Stimulated activated CD4-positive, alpha-beta T cell treated with anti-CD3 and anti-CD28 coated beads, Interleukin-15, amount 100 ng/mL, for 1 hour (primary cell): ENCODE measurements around the gene CEBPB.

Source experiments
- DNase-seq, 2 donors: peaks; one replicate each; pipeline ENCODE4 v3.0.0-alpha.2; 2020; ENCODE audit warnings: low read depth in 1 of 2, low spot score in 1 of 2

The CEBPB gene

GRCh38 chr20:50210066-50210619 lies 19.5 kb downstream of the CEBPB start:
- no peak for DNase-seq

- DNase-seq = no peak
Measured at GRCh38 chr20:50211091-50211490, 20.5 kb downstream of the CEBPB start.

GRCh38 chr20:50213531-50214106 lies 23.0 kb downstream of the CEBPB start:
- no peak for DNase-seq

- DNase-seq = no peak
Measured at GRCh38 chr20:50214226-50215024, 23.8 kb downstream of the CEBPB start.

GRCh38 chr20:50215101-50215690 lies 24.6 kb downstream of the CEBPB start:
- no peak for DNase-seq

- DNase-seq = no peak
Measured at GRCh38 chr20:50215926-50216325, 25.3 kb downstream of the CEBPB start.

- DNase-seq = no peak
Measured at GRCh38 chr20:50216543-50217206, 26.0 kb downstream of the CEBPB start.

GRCh38 chr20:50217207-50217949 lies 26.7 kb downstream of the CEBPB start:
- no peak for DNase-seq

GRCh38 chr20:50218987-50219435 lies 28.4 kb downstream of the CEBPB start:
- no peak for DNase-seq

GRCh38 chr20:50219600-50219999 lies 29.0 kb downstream of the CEBPB start:
- no peak for DNase-seq

- no peak for DNase-seq
Measured at GRCh38 chr20:50220093-50220893, 29.7 kb downstream of the CEBPB start.

GRCh38 chr20:50220894-50221365 lies 30.3 kb downstream of the CEBPB start:
- no peak for DNase-seq

- DNase-seq = no peak
Measured at GRCh38 chr20:50221501-50222308, 31.1 kb downstream of the CEBPB start.

- no peak for DNase-seq
Measured at GRCh38 chr20:50222309-50223038, 31.8 kb downstream of the CEBPB start.

- DNase-seq = no peak
Measured at GRCh38 chr20:50223039-50224005, 32.7 kb downstream of the CEBPB start.

GRCh38 chr20:50224052-50224451 lies 33.4 kb downstream of the CEBPB start:
- no peak for DNase-seq
